ENCODE results near the gene OOSP1.
"Not testable (repeated sequence)": the region's sequence is repeated elsewhere in the genome, so short reads cannot be mapped to it uniquely, and the experiment has no call there.

The OOSP1 gene, protein sequence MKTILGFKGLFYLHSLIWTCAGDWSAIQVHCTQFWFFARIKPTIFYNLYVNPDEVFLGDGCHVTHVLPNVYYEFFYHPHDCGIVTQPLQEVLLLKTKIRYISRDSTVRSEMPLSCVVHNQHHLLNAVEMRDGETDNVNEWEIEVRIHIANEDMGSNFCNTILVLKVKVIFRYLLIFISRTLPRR

DNA sequence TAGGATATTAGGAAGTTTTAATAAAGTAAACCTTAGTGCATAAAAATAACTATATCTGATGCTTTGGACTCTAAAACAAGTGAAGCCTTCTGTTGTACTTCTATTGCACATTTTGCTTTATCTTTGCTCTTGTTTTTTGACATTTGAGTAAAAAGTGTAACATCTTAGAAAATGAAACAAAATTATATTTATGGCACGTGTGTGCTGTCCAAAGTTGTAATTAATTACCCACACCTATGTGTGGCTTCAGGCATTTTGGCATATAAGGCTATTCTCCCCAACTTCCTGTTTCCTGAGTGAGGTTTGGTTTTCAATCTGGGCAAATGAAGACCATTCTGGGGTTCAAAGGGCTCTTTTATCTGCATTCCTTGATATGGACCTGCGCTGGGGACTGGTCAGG is at the start of gene OOSP1:
OOSP1 (plus strand) TSS at position 301 of the 400 bp plus-strand sequence; CDS start at position 324, 23 bp downstream.
- DNase-seq (ENCODE audit: low read depth), result no peak
- H3K4me3 ChIP-seq (ENCODE audit: low read depth, low read length), result no peak within 1 kb of the TSS

DNA sequence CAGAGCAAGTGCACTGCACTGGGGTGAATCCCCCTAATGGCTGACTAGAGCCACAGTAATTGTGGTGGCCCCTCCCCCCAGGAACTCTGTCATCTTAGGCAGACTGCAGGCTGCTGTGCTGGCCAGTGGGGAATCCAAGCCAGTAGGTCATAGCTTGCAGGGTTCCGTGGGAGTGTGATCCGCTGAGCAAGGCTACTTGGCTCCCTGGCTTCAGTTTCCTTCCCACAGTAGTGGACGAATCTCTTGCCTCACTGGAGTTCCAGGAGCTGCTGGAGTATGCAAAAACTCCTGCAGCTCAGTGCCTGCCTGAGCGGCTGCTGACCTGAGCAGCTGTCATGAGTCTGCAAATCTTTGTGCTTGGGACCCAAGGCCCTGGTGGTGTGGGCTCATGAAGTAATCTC is 46.5 kb upstream of the OOSP1 start:
- no peak overlapping the region for H3K4me3 ChIP-seq (ENCODE audit: low read depth, low read length)
- DNase-seq (ENCODE audit: low read depth), result no peak

DNA sequence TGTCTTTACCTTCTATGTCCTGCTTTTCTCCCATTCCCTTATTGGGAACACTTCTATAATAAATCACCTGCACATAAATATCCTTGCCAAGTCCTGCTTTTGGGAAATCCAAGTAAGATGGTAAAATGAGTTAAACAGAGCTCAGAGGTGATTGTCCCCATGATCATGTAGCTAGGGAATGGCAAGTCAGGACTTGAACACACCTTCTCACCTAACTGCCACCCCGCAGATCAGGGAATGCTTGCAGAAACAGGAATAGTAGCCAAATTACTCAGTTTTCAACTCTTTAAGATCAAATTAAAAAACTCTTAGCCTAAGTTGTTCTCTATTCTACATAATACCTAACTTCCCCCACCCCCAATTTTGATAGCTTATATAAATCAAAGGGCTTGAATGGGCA is 43.6 kb upstream of the OOSP1 start:
- H3K4me3 ChIP-seq (ENCODE audit: low read depth, low read length), result no peak overlapping the region
- DNase-seq (ENCODE audit: low read depth), result no peak

DNA sequence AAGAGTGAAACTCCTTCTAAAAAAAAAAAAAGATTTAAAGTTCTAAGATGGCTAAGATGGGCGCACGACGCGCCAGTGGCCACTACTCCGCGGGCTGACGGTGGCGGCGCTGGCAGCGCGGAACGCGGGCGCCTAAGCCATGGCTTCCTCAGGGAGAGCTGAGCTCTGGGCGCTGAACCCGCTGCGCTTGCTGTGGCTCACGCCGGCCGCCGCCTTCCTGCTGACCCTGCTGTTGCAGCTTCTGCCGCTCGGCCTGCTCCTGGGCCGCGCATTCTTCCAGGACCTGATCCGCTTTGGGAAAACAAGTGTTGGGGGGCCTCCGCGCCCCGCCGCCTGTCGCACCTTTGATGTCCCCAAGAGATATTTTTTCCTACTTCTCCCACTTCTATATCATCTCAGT is 40.2 kb upstream of the OOSP1 start:
- no peak overlapping the region for H3K4me3 ChIP-seq (ENCODE audit: low read depth, low read length)
- no peak for DNase-seq (ENCODE audit: low read depth)

DNA sequence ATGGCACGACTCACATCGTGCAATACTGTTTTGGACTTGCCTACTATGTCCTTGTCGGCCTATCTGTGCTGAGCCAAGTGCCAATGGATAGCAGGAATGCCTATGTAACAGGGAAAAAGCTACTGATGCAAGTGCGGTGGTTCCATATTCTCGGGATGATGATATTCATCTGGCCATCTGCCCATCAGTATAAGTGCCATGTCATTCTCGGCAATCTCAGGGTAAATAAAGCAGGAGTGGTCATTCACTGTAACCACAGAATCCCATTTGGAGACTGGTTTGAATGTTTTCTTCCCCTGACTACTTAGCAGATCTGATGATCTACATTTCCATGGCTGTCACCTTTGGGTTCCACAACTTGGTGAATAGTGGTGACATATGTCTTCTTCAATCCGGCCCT is 39.6 kb upstream of the OOSP1 start:
- DNase-seq (ENCODE audit: low read depth), result no peak
- H3K4me3 ChIP-seq (ENCODE audit: low read depth, low read length), result no peak overlapping the region

DNA sequence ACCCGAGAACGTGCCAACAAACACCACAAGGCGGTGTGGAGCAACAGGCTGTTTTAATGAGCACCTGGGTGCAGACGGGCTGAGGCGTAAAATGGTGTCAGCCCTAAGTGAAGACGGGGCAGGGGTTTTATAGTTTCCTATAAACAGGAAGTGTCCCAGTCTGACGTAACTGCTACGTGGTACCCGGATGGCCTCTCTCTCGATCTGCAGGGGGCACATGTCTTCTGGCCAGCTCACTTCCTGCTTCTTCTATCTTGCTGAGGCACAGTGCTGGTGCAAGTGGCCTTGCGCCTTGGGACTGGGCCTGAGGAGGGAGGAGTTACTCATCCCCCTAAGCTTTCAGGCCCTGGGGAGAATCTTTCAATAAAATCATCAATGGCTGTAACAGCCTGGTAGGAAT is 38.7 kb upstream of the OOSP1 start:
- H3K4me3 ChIP-seq (ENCODE audit: low read depth, low read length), result no peak overlapping the region
- no peak for DNase-seq (ENCODE audit: low read depth)

DNA sequence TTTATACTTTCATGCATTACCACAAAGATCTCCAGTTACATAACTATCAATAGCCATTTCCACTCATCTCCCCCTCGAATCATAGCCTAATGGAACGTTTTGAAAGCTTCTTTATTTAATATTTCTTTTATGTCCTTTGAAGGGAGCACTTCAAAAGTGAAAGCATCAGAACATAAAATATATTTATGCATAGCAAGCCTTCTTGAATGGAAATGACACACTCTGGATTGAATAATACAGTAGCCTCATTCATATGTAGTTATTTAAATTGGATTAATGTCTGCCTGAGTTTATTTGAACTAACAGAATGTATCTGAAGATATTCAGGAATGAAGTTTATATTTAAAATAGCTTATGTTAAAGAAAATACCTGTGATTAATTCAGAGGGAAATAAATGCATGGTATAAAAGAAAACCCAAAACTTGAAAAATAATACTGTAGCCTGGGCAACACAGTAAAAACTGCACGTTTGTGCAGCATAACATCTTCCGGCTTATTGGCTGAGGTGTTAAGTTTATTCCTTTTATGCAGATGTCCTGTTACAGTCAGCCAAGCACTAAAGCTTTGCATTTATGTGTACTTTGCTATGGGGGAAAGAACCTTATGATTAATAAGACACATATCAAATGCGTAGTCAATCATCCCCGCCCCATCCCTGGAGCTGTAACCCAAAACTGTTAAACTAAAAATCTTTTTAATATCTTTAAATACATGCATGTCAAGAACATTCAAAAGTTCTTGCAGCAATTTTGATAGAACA is 37.7 kb upstream of the OOSP1 start:
- no peak overlapping the region for H3K4me3 ChIP-seq (ENCODE audit: low read depth, low read length)
- no peak for DNase-seq (ENCODE audit: low read depth)

DNA sequence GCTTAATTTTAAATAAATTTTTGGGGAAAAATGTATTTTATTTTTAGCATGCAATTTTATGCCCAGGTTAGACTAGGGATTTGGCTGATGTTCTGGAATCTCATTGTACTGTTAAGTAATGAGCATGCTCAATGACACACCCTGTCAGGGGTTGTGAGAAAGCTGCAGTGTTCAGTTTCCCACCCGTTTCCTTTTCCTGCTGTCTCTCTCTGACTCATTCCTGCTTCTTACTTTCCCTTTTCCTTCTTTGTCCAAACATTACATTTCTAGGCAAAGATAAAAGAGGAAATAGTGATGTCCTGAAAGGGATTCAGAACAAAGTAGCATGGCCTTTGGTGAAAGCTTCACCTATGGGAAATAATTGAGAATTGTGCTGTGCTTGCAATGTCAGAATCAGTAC is 36.9 kb upstream of the OOSP1 start:
- no peak overlapping the region for H3K4me3 ChIP-seq (ENCODE audit: low read depth, low read length)
- DNase-seq (ENCODE audit: low read depth), result peak; percentile 13

DNA sequence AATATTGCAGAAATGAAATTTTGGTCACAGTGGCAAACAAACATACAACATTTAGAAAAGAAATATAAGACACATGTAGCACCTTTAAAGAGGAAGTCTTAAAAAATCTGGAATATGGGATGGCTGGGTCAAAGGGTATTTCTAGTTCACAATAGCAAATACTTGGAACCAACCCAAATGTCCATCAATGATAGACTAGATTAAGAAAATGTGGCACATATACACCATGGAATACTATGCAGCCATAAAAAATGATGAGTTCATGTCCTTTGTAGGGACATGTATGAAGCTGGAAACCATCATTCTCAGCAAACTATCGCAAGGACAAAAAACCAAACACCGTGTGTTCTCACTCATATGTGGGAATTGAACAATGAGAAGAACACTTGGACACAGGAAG is 34.7 kb upstream of the OOSP1 start:
- not testable (repeated sequence) for DNase-seq (ENCODE audit: low read depth); H3K4me3 ChIP-seq (ENCODE audit: low read depth, low read length)

DNA sequence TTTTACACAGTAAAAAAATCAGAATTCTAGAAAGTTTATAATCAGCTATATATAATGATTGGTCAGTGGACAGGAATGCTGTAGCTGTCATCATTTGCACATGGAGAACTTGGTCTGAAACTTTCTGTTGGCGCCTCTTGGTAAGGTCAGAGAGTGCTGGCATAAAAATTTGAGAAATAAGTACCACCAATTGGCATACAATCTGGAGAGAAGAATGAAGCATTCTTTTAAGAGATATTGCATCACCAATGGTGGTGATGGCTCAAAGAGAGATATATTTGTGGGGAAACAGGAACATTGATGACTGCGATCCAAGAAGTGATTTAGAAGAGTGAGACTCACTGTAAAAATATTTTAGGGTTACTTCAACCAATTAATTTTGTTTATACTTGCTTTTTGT is 19.8 kb upstream of the OOSP1 start:
- DNase-seq (ENCODE audit: low read depth), result peak; percentile 7
- no peak overlapping the region for H3K4me3 ChIP-seq (ENCODE audit: low read depth, low read length)

DNA sequence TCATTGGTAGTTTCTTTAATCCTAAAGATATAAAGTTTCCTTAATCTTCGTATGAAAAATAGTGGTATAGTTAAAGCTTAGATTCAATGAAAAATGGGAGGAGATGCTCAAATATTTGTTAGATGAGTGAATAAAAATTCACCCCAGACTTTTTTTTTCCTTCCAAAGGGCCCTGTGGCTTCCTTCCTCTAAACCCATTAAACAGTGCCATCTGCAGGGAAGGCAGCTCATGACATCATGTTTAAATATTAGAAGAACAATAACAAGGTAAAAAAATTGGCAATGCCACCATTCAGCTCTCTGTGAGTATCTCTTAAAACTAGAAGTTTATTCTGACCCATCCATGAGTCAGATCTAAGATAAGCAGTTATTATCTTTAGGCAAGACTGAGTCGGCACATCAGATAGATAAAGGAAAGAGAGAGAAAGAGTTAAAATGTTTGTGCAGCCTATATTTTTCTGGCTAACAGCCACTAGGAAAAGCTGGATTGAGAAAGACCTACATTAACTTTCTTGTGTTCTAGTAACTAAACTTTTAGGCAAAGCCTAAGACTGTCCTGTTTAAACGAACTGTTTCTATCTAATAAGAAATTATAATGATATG is 19.1 kb upstream of the OOSP1 start:
- no peak for DNase-seq (ENCODE audit: low read depth)
- H3K4me3 ChIP-seq (ENCODE audit: low read depth, low read length), result no peak overlapping the region

DNA sequence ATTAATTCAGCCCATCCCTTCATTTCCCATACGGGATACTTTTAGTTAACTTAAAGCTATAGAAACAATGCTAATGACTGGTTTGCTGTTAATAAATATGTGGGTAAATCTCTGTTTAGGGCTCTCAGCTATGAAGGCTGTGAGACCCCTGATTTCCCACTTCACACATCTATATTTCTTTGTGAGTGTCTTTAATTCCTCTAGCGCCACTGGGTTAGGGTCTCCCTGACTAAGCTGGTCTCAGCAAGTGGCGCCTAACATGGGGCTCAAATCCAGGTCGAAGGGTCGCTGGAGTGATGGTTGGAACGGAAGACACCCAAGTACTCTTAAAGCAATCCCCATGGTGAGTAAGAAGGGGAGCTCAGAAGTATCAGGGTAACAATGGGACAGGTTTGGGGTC is 14.4 kb upstream of the OOSP1 start:
- DNase-seq (ENCODE audit: low read depth), result no peak
- H3K4me3 ChIP-seq (ENCODE audit: low read depth, low read length), result no peak overlapping the region

DNA sequence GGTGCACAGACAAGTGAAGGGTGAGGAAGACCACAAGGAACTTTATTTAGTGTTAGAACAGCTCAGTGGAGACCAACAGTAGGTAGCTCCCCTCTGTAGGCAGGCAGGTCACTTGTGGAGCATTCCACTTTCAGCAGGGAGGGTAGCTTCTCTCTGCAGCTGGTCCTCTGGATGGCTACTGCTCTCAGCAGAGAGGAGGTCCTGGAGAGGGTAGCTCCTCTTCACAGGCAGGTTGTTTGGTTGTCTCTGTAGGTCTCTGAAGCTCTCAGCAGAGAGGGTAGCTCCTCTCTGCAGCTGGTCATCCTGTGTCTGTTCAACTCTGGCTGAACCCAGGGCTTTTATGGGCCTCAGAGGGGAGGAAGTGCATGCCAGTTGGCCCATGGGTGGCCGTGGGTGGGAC is 6.5 kb upstream of the OOSP1 start:
- DNase-seq (ENCODE audit: low read depth), result no peak

DNA sequence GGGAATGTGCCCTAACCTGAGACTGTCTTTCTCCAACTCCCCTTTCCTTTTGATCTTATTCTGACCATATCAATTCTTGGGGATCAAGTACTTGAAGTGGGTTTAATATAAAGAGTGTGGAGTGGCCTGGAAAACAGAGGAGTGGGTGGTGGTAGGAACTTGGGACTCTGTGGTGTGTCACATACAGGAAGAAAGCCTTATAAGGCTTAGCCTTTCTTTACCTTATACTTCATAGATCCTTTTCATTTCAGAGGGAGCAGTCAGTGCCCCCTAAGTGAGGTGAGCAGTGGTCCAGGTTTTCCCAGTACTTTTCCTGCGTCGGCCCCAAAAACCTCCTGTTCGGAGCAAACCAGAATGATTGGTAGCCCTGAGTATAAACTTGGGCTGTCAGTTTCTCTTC is 486 bp downstream of the OOSP1 start:
- H3K4me3 ChIP-seq (ENCODE audit: low read depth, low read length), result no peak overlapping the region
- no peak for DNase-seq (ENCODE audit: low read depth)

More for the DNA sequence above, 6.5 kb upstream of the OOSP1 start:
- no peak overlapping the region for H3K4me3 ChIP-seq (ENCODE audit: low read depth, low read length)

DNA sequence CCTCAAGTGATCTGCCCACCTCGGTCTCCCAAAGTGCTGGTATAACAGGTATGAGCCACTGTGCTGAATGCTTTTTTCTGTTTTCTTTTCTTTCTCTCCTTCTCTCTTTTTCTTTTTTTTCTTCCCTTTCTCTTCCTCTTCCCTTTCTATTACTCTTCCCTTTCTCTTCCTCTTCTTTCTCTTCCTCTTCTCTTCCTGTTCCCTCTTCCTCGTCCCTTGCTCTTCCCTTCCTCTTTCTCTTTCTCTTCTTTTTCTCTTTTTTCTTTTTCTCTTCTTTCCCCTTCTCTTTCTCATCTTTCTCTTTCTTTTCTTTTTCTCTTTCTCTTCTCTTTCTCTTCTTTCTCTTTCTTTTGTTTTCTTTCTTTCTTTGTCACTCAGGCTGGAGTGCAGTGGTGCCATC is 1.2 kb downstream of the OOSP1 start:
- H3K4me3 ChIP-seq (ENCODE audit: low read depth, low read length), result no peak overlapping the region

DNA sequence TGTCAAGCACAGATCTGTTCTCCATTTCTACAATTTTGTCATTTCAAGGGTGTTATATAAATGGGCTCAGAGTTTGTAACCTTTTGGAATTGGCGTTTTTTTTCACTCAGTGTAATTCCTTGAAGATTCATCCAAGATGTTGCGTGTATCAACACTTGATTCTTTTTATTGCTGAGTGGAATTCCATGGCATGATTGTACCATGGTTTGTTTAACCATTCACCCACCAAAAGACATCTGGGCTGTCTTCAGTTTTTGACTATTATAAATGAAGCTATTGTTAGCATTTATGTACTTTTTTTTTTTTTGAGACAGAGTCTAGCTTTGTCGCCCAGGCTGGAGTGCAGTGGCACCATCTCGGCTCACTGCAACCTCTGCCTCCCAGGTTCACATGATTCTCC is 2.9 kb downstream of the OOSP1 start:
- no peak for DNase-seq (ENCODE audit: low read depth)
- no peak overlapping the region for H3K4me3 ChIP-seq (ENCODE audit: low read depth, low read length)

More for the DNA sequence above, 1.2 kb downstream of the OOSP1 start:
- no peak for DNase-seq (ENCODE audit: low read depth)

DNA sequence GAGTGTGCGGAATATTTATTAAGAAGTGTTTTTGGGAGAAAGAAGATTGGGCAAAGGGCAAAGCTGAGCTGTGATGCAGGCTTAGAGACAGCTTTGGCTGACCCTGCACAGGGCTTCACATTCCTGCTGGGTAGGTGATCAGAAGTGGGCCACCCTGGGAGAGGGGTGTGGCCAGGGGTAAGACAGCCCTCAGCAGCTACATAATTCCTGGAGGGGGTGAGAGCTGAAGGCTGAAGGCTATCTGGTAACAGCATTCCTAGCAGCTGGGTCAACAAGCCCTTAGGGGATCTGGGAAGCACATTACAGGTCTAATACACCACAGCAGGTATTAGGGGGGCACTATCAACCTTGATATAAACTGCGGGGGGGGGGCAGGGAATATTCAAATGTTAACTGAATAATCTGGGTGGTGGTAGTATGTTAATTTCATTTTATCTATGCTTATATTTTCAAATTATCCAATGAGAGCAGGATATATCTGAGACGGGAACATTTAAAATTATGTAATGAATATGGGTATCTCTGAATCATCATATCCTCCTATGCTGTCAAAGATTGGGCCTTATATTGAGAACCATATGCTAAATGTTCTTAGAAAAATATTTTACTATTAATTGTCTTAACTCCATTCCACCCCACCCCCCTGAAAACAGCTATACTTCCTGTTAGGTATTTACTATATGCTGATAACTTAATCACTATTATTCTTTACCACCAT is 5.9 kb downstream of the OOSP1 start:
- DNase-seq (ENCODE audit: low read depth), result no peak
- H3K4me3 ChIP-seq (ENCODE audit: low read depth, low read length), result no peak overlapping the region

DNA sequence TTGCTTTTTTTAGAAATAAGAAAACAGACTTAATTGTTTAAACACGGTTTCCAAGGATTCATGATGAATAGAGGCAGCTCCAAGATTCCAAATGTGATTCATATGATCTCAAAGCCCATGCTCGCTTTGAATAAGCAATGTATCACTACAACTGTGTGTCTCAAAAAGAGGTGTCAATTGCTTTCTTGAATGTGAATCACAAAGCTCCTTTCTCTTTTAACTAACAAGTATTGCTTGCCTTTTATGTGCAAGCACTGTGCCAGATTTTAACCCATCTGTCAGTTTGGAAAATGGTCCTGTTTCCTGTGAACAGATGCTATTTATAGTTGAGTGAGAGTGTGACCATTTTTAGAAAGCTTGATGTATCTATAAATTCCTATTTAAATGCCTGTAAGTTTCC is 6.5 kb downstream of the OOSP1 start:
- DNase-seq (ENCODE audit: low read depth), result no peak
- H3K4me3 ChIP-seq (ENCODE audit: low read depth, low read length), result no peak overlapping the region

DNA sequence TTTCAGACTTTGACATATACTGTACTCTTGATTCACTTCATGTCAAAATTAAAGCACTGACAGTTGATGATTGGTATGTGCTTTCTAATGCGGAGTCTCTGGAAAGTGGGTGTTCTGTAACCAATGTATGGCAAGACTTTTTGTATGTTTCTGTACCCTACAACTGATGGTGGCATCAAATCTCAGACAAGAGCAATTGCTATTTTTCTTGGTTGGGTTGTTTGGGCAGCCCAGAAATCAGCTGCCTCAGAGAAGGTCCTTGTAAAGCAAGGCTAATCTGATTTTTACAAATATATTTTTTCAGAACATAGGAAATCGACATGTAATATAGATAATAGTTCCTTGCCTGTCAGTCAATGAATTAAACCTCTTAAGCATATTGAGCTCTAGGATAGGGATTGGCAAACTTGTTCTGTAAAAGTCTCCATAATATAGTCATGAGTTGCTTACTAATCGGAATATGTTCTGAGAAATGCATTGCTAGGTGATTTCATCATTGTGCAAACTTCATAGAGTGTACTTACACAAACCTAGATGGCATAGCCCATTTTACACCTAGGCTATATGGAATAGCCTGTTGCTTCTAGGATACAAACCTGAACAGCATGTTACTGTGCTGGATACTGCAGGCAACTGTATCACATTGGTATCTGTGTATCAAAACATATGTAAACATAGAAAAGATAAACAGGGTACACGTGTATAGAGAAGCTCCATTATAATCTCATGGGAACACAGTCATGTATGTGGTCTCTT is 15.4 kb downstream of the OOSP1 start:
- H3K4me3 ChIP-seq (ENCODE audit: low read depth, low read length), result no peak overlapping the region
- no peak for DNase-seq (ENCODE audit: low read depth)
